GM10266 (cell line): ENCODE measurements around the gene TRMT61A.

Experiments used
- DNase-seq: peaks from one replicate; pipeline ENCODE4 v3.0.0; 2012; ENCODE audit errors: extremely low spot score
- TF ChIP-seq, protein P1 (sequence below): IDR thresholded peaks from 2 replicates; pipeline ENCODE4 v1.5.1; 2012; ENCODE audit warnings: mild to moderate bottlenecking, low read depth; ENCODE audit not compliant: control insufficient read depth, insufficient read depth; ENCODE audit errors: missing control alignments

The TRMT61A gene

DNA sequence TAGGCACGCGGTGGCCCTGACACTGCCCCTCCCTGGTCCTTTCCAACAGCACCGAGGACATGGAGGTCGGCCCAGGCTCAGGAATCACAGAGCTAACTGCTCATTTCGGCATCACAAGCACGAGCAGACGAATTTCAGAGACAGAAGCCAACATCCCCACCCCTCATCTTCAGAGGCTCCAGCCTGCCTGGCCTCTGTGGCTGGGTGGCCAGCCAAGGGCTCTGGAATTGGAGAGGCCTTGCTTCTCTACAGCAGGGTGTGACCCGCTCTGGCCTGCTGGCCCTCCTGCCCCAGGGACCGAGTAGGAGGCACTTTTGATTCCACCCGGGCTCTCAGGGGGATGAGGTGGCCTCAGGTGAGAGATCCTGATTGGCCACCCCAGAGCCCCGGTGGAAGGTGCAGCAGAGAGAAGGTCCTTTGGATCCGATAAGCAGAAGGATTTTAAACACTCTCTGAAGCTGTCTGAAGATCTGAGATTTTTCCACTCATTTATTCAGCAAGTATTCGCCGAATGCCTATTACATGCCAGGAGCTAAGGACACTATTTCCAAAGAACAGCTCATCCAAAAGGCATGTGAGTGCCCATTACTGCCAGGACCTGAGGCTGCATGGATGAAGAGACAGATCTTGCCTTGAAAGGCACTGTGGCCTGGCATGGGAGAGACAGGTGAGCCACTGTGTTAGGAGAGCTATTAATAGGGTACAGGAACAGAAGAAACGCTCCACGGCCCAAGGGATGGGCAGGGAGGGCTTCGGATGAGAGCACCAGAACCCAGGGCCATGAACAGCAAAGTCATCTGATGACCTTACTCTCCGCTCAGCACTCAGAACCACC is 23.2 kb downstream of the TRMT61A start:
- no peak for DNase-seq
- TF ChIP-seq, protein P1, sequence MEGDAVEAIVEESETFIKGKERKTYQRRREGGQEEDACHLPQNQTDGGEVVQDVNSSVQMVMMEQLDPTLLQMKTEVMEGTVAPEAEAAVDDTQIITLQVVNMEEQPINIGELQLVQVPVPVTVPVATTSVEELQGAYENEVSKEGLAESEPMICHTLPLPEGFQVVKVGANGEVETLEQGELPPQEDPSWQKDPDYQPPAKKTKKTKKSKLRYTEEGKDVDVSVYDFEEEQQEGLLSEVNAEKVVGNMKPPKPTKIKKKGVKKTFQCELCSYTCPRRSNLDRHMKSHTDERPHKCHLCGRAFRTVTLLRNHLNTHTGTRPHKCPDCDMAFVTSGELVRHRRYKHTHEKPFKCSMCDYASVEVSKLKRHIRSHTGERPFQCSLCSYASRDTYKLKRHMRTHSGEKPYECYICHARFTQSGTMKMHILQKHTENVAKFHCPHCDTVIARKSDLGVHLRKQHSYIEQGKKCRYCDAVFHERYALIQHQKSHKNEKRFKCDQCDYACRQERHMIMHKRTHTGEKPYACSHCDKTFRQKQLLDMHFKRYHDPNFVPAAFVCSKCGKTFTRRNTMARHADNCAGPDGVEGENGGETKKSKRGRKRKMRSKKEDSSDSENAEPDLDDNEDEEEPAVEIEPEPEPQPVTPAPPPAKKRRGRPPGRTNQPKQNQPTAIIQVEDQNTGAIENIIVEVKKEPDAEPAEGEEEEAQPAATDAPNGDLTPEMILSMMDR = no peak

DNA sequence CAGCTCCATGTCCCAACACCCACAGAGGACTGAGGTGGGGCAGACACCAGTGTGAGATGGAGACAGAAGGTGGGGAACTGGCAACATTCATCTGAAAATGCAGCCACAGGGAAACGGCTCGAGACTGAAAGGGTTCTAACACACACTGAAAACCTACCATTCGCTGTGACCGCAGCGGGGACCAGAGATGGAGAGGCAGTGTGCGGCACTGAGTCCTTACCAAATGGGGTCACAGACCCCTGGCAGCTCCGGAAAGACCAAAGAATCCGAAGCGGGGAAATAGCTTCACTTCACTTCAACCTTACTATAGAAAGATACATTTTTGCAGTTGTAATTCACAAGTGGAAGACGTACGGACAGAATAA is 23.8 kb downstream of the TRMT61A start:
- no peak for DNase-seq
- TF ChIP-seq, protein P1 = no peak

DNA sequence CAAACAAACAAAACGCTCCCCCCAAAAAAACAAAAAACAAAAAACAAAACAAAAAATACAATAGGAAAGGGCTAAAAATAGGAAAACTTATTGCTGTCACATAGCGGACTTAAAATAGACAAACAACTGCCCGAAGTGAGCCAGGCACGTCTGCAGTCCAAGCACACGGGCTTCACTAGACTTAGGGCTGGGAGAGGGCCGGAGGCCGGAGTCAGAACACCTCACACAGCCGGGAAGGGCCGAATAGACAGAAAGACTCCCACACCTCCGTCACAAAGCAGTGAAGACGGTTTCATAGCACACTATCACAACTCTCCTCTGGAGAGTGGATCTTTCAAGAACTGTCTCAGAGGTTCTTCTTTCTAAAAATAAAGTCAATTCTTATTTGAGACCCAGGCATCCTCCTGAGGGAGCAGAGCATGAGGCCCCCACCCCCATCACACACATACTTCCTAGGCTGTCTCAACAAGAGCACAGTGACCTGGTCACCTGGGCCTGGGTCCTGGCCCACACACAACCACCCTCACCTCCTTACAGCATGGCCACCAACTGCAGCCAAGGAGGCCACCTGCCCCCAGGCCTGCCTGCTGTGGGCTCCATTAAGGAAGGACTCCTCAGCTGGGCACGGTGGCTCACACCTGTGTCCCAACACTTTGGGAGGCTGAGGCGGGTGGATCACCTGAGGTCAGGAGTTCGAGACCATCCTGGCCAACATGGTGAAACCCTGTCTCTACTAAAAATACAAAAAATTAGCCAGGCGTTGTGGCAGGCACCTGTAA is 26.8 kb downstream of the TRMT61A start:
- TF ChIP-seq, protein P1 = no peak
- DNase-seq = no peak

DNA sequence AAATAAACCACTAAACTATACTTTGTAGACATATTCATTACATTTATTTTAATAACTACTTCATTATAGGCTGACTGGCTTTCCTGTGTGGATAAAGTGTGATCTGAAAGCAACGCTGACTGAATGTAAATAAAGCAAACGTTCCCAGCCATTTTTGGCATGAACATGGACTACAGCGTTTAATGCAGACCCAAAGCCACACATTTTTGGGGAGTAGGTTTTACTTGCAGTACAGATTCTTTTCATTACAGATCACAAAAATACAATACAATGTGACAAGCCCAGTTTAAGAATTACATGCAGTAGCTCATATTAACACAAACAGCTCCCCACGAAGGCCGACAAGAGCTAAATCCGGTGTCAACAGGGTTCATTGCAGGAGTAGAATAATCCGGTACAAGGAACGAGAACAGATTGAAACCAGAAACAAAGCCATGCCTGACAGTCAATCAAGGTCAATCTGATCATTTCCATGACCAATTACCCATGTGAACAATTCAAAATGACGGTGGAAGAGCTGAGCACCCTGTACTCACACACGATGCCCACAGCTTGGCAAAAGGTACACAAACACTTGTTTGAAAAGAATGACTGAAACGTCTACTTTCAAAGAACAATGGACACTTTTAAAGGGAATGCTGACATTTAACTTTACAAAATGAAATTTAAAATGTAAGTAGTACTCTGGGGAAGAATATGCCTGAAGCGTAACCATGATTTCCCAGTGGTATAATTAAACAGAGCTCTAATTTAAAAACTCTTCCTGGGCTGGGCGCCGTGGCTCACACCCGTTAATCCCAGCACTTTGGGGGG is 28.2 kb downstream of the TRMT61A start:
- DNase-seq = no peak
- TF ChIP-seq, protein P1 = no peak

DNA sequence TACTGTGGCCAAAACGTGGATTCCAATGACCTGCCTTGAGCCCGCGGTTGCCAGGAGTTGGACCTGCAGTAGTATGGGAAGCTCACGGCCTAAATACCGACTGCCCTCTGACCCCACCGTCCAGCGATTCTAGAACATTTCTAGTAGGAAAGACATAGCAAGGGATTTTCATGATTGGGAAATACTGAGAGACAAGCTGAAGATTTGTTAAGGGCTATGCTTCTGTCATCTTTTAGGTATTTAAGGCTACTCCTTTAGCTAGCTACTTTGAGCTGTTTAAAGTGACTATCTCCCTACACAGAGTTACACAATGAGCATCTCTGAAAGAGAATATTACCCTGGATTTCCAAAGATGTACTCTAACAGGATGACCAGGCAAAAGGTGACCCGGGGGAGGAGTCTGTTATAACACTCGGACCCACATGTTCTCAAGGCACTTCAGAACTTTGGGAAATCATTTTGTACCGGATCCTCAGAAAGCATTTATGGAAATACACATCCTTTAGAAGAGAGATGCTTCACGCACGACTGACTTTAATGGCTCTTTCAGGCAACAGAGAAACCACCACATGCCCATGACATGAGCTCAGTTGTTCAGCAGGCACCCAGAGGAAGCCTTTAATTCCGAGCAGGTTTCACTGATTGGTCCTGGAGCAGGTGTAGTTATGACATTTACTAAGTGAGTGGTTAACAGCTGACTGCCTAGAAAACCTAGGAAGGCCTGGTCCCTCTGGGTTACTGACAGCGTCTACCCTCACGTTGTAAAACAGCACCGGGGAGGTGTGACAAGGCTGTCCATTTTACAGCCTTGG is 29.3 kb downstream of the TRMT61A start:
- DNase-seq = no peak
- TF ChIP-seq, protein P1 = no peak

DNA sequence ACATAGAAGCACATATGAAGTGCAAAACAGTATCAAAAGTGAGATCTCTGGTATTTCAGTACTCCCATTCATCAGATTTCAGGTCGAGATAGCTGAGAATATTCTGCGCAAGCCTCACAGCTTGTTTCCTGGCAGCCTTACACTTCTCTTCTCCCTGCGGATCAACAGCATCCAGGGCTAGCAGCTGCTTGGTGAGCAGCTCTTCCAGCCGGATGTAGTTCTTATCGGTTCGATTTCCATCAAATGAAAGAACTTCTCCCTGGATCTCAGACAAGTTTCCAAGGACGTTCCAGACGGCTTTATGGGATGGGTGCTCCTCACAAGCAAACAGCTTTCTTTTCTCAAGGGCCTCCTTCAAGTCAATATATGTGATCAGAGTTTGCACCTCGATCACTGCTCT is 30.8 kb downstream of the TRMT61A start:
- TF ChIP-seq, protein P1 = no peak
- no peak for DNase-seq
